HG02884 (cell line): ENCODE measurements around the gene SMIM36.
"Not testable (repeated sequence)": the region's sequence is repeated elsewhere in the genome, so short reads cannot be mapped to it uniquely, and the experiment has no call there.

Experiments used
- ATAC-seq: cut with Tn5 transposase; IDR thresholded peaks from one replicate; pipeline ENCODE4 v1.9.1; 2021; ENCODE audit warnings: mild to moderate bottlenecking, moderate library complexity; ENCODE audit not compliant: unreplicated experiment

SMIM36 gene

DNA sequence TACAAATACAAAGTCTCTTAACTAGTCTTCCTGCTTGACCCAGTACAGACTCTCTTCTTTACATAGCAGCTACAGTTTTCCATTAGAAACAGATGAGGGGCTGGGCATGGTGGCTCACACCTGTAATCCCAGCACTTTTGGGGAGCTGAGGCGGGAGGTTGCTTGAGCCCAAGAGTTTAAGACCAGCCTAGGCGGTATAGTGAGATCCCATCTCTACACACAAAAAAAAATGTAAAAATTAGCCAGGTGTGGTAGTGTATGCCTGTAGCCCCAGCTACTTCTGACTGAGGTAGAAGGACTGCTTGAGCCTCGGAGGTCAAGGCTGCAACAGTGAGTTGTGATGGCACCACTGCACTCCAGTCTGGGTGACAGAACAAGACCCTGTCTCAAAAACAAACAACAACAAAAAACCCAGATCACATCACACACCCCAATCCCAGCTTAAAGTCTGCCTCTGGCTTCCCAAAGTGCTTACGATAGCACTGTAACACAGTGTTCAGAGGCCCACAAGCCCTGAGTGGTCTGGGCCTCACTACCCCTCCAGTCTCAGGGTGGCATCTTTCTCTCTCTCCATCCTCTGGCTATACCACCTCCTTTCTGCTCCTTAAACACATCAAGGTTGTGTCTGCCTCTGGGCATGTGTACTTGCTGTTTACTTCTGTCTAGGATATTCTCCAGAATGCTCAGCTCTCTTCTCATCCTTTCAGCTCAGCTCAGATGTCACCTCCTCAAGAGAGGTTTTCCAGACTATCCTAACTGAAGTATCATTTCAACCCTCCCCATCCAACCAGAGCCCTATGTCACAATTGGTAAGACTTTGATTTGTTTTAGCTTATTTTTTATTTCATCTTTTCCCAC, 93.6 kb downstream of the SMIM36 start:
- no peak for ATAC-seq

DNA sequence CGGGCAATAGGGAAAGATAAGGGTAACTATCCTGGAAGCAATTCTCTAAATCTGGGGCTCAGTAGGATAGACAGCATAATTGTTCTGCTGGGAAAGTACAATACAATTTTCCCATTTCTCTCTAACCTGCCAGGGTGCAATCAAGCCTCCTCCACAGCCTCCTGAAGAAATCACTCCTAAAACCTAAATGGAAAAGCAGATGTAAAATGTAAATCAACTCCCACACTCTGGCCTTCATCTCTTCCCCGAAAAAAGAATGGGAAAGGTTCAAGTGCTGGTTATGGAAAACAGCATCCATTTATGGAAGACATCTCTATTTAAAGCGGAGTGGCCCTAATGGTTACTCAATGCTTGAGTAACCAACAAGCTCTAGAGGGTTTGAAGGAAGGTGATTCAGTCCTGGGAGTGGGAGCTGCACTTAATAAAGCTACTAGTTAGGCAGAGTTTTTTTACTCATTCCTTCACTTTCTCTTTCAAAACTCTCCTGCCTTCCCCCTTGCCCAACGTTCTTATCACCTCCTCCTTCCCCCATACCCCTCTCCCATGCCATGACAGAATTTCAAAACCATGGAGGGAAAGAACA, 94.7 kb downstream of the SMIM36 start:
- no peak for ATAC-seq

GRCh38 chr17:55416000-55416399, 95.3 kb downstream of the SMIM36 start:
- no peak for ATAC-seq

GRCh38 chr17:55414983-55415382, 96.3 kb downstream of the SMIM36 start:
- ATAC-seq, result no peak

- ATAC-seq, result no peak
These were observed 97.3 kb downstream of the SMIM36 start for GRCh38 chr17:55413825-55414489.

DNA sequence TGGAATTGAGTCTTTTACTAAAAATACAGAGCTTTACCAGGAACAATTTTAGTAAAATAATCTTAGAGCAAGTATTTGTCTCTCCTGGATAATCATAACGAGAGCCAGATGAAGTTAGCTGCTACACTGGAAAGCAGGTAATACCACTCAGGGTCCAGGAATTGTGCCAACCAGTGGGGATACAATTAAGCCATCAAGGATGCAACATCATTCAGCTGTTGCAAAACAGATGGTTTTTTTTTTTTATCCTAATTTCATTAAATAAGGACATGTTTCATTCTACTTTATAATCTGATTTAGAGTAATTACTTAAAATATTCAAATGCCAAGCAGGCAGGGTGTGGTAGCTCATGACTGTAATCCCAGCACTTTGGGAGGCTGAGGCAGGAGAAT, 99.8 kb downstream of the SMIM36 start:
- ATAC-seq, result no peak

- no peak for ATAC-seq
These were observed 100.4 kb downstream of the SMIM36 start for GRCh38 chr17:55410722-55411462.

DNA sequence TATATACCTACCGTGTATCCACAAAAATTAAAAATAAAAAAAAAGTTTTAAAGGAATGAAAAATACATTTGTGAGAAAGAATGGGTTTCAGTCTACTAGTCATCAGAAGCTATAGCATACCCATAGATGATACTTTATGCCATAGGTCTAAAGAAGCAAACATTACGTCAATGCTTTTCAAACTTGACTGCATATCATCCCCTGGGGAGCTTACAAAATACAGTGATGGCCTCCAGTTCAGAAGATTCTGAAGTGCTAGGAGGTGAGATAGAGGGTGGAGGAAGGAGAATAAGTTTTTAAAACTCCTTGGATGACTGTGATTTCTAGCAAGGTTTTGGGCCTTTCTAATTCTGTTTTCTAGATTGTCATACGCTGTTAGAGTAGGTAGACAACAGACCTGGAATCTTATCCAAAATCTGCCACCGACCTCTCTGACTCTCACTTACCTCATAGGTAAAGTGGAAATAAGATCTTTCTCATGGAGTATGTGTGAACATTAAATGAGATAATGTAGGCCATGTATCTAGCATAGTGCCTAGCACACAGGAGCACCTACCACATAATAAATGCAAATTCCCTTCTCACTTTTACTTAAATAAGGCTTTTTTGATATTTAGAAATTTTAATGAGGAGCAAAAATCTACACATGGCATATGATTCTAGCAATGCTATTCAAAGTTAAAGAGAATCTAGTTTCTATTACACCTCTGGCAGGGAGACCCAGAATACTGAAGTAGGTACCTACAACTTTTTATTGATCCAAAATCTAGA, 102.0 kb downstream of the SMIM36 start:
- no peak for ATAC-seq

DNA sequence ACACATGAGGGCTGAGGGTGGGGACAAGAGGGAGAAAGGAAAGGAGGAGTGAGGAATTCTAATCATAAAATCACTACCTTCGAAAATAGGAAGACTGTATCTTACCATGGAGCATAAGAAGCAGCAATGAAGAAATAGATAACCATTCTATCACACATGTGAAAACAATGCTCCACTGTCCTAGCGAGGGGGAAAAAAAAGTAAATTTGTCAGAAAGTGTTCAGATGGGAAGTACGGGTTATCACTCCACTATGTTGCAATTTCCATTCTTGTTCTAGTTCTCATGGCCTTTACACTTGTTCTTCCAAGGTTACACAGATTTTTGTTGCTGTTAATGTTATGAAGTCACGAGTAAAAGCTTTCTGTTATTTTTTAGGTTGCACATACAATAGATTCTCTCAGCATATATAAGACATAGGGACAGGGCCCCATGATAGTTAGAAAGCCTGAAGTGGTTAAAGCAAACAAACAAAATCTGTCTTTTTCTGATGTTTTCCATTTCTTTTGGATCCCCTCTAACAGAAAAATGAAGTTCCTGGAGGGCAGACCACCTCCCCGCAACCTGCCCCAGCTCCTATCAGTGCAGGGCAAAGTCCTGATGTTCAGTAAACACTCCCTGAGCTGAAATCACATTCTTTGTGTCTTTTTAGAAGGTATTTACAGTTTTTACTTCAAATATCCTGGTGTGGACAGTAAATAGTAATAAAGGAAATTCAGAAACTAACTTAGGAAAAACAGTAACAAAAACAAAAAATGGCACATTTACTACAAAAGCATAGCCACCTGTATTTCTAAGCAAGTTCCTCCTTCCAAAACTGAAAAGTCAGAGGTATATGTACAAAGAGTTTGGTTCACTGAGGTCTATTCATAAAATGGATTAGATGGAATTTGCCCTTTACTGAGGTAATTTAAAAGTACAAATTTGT, 103.3 kb downstream of the SMIM36 start:
- no peak for ATAC-seq

DNA sequence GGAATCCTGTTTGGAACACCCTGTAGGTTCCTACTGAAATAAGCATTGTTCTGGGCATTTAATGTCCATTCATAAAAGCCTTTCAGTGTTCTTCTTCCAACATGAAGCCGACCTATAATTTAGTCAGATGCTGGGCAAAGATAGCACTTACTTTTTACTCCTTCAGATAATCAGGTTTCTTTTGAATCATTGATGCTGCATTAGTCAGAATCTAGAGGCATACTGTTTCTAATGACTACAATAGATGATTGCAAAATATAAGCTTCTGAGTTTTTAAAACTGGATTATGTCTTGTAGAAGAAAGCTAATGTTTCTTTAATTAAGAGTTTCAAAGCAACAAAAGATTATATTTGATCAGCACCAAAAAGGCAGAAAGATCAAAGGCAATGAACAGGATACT, 105.7 kb downstream of the SMIM36 start:
- ATAC-seq, result no peak

- ATAC-seq, result not testable (repeated sequence)
These were observed 107.1 kb downstream of the SMIM36 start for GRCh38 chr17:55404197-55404596.

DNA sequence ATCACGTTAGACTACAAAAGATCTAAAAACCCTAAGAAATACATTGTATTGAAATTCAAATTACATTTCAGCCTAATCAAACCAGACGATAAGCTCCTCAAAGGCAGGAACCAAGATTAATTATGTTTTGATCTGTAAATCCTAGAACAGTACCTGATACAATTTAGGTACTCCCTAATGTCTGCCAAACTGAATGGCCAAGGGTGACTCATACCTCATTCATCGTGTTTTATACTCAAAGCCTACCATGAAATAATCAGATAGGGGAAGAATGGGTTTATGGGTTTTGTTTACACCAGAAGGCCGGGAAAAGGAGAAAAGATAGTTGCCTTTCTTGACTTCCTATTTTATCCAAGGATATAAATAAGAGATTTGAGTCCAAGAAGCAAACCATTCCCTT, 108.9 kb downstream of the SMIM36 start:
- no peak for ATAC-seq
